ENCODE results near the gene C6orf62.
"Not testable (repeated sequence)": the region's sequence is repeated elsewhere in the genome, so short reads cannot be mapped to it uniquely, and the experiment has no call there.

DNA sequence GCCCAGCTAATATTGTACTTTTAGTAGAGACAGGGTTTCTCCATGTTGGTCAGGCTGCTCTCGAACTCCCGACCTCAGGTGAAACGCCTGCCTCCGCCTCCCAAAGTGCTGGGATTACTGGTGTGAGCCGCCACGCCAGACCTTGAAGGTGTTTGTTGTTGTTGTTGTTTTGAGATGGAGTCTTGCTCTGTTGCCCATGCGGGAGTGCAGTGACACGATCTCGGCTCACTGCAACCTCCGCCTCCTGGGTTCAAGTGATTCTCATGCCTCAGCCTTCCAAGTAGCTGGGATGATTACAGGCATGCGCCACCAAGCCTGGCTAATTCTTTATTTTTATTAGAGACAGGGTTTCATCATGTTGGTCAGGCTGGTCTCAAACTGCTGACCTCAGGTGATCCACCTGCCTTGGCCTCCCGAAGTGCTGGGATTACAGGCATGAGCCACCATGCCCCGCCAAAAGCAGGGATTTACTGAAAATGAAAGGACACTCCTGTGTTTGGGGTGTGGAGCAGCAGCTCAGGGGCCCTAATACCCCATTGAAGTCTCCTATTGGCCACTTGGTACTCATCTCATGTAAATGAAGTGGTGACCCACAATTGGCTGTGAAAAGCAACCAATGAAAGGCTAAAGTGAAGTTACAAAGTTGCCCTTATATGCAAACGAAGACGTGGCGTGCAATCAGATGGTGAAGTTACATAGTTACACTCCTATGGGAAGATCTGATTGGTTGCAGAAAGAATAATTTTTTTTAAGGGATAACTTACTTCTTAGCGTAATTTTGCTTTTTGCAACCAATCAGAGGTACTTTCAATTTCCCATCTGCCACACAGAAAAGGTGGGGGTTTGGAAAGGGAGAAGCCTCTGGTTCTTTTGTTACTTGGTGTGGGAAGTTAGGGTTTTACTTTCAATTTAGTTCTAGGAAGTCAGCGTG, 50.6 kb downstream of the C6orf62 start:
- not testable (repeated sequence) for TF ChIP-seq POLR2AphosphoS5 (IDR thresholded peaks at IDR 0.05; ENCODE audit: low read depth, low read length); POLR2A (IDR thresholded peaks at IDR 0.05; ENCODE audit: low read depth, low read length); TAF1 (IDR thresholded peaks at IDR 0.05; ENCODE audit: borderline replicate concordance, low read depth, low read length)

Measured in GM12892 (cell line).